ENCODE measurements around the gene GCM1.

- TF ChIP-seq EZH2 (IDR thresholded peaks at IDR 0.05) (no peak), FOXP2 (optimal IDR thresholded peaks at IDR 0.05; ENCODE audit: control extremely low read depth, extremely low read length, insufficient read depth) (no peak), POLR2AphosphoS5 (IDR thresholded peaks at IDR 0.05; ENCODE audit: borderline replicate concordance, low read depth, low read length) (no peak)
Measured at GRCh38 chr6:53197553-53197952, 48.9 kb upstream of the GCM1 start.

Measured in SK-N-MC (cell line).